Uterus (tissue), 2 donors: ENCODE results near the gene ABI1.

Experiments
- POLR2A ChIP-seq, 2 donors: fragments of 450-650 bp; IDR thresholded peaks; one replicate each; pipeline ENCODE4 v1.6.1; 2016; ENCODE audit warnings: antibody characterized with exemption in 2 of 2, mild to moderate bottlenecking in 1 of 2, moderate library complexity in 1 of 2
- TF ChIP-seq, protein P1 (sequence below), 4 experiments: fragments of 200-600 bp in 2 of 4; fragments of 450-650 bp in 2 of 4; sonication (generic) in 2 of 4; IDR thresholded peaks; one replicate each; pipeline ENCODE4 v1.5.1; 2016 to 2019; ENCODE audit warnings: antibody characterized with exemption in 4 of 4, mild to moderate bottlenecking in 2 of 4, moderate library complexity in 1 of 4

DNA sequence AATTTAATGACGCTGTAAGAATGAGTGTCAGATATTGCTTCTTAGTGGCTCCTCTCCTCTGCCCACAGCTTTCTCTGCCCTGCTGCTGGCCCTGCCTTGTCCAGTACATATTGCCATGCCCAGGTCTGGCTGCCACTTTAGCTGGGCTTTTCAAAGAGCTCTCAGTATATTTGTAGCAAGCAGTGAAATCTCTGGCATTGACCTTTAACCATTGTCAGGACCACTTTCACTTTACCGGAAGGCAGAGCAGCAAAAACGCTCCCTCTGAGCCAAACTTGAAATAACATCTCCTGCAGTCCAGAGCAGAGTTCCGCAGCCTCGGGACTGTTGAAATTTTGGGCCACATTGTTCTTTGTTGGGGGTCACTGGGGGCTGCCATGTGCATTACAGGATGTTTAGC, 149.4 kb downstream of the ABI1 start:
- TF ChIP-seq, protein P1, sequence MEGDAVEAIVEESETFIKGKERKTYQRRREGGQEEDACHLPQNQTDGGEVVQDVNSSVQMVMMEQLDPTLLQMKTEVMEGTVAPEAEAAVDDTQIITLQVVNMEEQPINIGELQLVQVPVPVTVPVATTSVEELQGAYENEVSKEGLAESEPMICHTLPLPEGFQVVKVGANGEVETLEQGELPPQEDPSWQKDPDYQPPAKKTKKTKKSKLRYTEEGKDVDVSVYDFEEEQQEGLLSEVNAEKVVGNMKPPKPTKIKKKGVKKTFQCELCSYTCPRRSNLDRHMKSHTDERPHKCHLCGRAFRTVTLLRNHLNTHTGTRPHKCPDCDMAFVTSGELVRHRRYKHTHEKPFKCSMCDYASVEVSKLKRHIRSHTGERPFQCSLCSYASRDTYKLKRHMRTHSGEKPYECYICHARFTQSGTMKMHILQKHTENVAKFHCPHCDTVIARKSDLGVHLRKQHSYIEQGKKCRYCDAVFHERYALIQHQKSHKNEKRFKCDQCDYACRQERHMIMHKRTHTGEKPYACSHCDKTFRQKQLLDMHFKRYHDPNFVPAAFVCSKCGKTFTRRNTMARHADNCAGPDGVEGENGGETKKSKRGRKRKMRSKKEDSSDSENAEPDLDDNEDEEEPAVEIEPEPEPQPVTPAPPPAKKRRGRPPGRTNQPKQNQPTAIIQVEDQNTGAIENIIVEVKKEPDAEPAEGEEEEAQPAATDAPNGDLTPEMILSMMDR (IDR thresholded peaks at IDR 0.05), result no peak
- no peak for TF ChIP-seq POLR2A (IDR thresholded peaks at IDR 0.05)
